Fibroblast of pulmonary artery (primary cell): ENCODE data around the gene ITPRIPL2.

Experiments used
- DNase-seq: peaks from one replicate; pipeline ENCODE4 v3.0.0-alpha.2; 2010; ENCODE audit warnings: low read depth
- H3K4me3 ChIP-seq: replicated peaks from 2 replicates; pipeline ENCODE4 v1.5.1; 2011; ENCODE audit warnings: low read depth, mild to moderate bottlenecking, control low read depth, low read length, moderate library complexity
- CTCF ChIP-seq: IDR thresholded peaks from 2 replicates; pipeline ENCODE4 v1.5.1; 2011; ENCODE audit warnings: mild to moderate bottlenecking, control low read depth, low read length, inconsistent platforms; ENCODE audit errors: missing control alignments

The ITPRIPL2 gene

GRCh38 chr16:19086322-19087199 lies 27.2 kb upstream of the ITPRIPL2 start:
- peak overlapping the region; percentile 50 for H3K4me3 ChIP-seq
- peak; percentile 92 for DNase-seq
- TF ChIP-seq CTCF: peak; percentile 78

- TF ChIP-seq CTCF: no peak
- H3K4me3 ChIP-seq: no peak overlapping the region
- DNase-seq: no peak
These were observed 25.3 kb upstream of the ITPRIPL2 start for GRCh38 chr16:19088341-19088916.

- no peak for DNase-seq
- no peak overlapping the region for H3K4me3 ChIP-seq
- no peak for TF ChIP-seq CTCF
These were observed 24.3 kb upstream of the ITPRIPL2 start for GRCh38 chr16:19089410-19089955.

- no peak overlapping the region for H3K4me3 ChIP-seq
- no peak for TF ChIP-seq CTCF
These were observed 22.8 kb upstream of the ITPRIPL2 start for GRCh38 chr16:19090916-19091315.

GRCh38 chr16:19092653-19093410 lies 20.9 kb upstream of the ITPRIPL2 start:
- TF ChIP-seq CTCF: no peak
- H3K4me3 ChIP-seq: no peak overlapping the region
- DNase-seq: no peak

More at GRCh38 chr16:19090916-19091315, 22.8 kb upstream of the ITPRIPL2 start:
- no peak for DNase-seq

GRCh38 chr16:19093631-19094541 lies 19.9 kb upstream of the ITPRIPL2 start:
- H3K4me3 ChIP-seq: no peak overlapping the region
- DNase-seq: no peak
- no peak for TF ChIP-seq CTCF
